ENCODE measurements around the gene NPEPL1.

NPEPL1 gene

DNA sequence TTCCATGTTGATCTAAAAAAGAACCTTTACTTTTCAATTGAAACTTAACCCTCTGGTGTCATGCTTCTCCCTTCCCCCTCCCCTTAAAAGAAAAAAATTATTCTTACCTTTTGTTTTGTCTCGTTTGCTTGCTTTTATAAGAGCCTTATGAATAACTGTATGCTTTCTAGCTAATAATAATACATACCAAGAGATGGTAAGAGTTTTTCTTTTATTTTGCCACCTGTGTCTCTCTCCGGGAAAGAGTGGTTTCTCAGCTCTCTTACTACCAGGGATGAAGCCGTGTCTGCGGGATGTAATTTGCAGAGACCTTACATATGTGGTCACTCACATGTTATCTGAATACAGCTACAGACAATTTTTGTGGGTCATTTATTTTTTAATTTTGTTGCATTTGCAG, 33.8 kb upstream of the NPEPL1 start:
- peaks cover 7% of the 10 kb centered on the region for H3K4me1 ChIP-seq (ENCODE audit: control insufficient read depth, insufficient read depth, low read length, poor library complexity, severe bottlenecking)
- H3K27ac ChIP-seq (ENCODE audit: low read depth, low read length, severe bottlenecking) = no peak overlapping the region
- H3K4me3 ChIP-seq (ENCODE audit: extremely low read depth, insufficient read depth, low read length, poor library complexity, severe bottlenecking) = no peak overlapping the region
- WGBS, 2 experiments (ENCODE audit: insufficient coverage in 2 of 2) = 100% methylated on average over 2 of the region's 4 CpGs; no CpG with 5 or more reads in 1 of the 2 experiments
- H3K9me3 ChIP-seq (ENCODE audit: control insufficient read depth, low read length) = no peaks in the 10 kb centered on the region
- H3K36me3 ChIP-seq (ENCODE audit: control insufficient read depth, insufficient read depth, low read length) = peaks cover 43% of the 10 kb centered on the region

DNA sequence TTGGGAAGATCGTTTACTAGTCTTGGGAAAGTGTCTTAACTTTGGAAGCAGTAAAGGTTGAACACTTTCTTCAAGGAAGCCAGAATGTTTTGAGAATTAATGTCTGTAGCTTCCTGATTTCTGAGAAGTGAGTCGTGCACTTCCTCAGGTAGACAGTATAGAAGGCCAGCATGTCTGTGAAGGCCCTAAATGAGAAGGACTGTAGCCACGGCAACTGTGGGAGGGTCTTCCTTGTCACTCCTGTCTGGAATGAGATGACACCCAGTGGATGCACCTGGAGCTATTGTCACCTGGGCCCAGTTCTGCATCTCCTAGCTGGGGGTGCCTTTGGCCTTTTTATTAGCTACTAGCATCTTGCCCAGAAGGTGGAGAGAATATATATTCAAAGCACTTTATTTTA, 32.8 kb upstream of the NPEPL1 start:
- H3K4me1 ChIP-seq (ENCODE audit: control insufficient read depth, insufficient read depth, low read length, poor library complexity, severe bottlenecking) = peaks cover 7% of the 10 kb centered on the region
- H3K36me3 ChIP-seq (ENCODE audit: control insufficient read depth, insufficient read depth, low read length) = peaks cover 47% of the 10 kb centered on the region
- no peaks in the 10 kb centered on the region for H3K9me3 ChIP-seq (ENCODE audit: control insufficient read depth, low read length)
- no peak overlapping the region for H3K27ac ChIP-seq (ENCODE audit: low read depth, low read length, severe bottlenecking)
- no peak overlapping the region for H3K4me3 ChIP-seq (ENCODE audit: extremely low read depth, insufficient read depth, low read length, poor library complexity, severe bottlenecking)
- WGBS, 2 experiments (ENCODE audit: insufficient coverage in 2 of 2) = 74 to 95% methylated on average over 3 of the region's 3 CpGs

- no peaks in the 10 kb centered on the region for H3K4me1 ChIP-seq (ENCODE audit: control insufficient read depth, insufficient read depth, low read length, poor library complexity, severe bottlenecking)
- no peak overlapping the region for H3K27ac ChIP-seq (ENCODE audit: low read depth, low read length, severe bottlenecking)
- no peak overlapping the region for H3K4me3 ChIP-seq (ENCODE audit: extremely low read depth, insufficient read depth, low read length, poor library complexity, severe bottlenecking)
- no peaks in the 10 kb centered on the region for H3K9me3 ChIP-seq (ENCODE audit: control insufficient read depth, low read length)
- 95 to 96% methylated on average over 11 to 13 of the region's 14 CpGs for WGBS, 2 experiments (ENCODE audit: insufficient coverage in 2 of 2)
- H3K36me3 ChIP-seq (ENCODE audit: control insufficient read depth, insufficient read depth, low read length) = peaks cover 49% of the 10 kb centered on the region
These were observed 31.6 kb upstream of the NPEPL1 start for GRCh38 chr20:58660855-58661597.

DNA sequence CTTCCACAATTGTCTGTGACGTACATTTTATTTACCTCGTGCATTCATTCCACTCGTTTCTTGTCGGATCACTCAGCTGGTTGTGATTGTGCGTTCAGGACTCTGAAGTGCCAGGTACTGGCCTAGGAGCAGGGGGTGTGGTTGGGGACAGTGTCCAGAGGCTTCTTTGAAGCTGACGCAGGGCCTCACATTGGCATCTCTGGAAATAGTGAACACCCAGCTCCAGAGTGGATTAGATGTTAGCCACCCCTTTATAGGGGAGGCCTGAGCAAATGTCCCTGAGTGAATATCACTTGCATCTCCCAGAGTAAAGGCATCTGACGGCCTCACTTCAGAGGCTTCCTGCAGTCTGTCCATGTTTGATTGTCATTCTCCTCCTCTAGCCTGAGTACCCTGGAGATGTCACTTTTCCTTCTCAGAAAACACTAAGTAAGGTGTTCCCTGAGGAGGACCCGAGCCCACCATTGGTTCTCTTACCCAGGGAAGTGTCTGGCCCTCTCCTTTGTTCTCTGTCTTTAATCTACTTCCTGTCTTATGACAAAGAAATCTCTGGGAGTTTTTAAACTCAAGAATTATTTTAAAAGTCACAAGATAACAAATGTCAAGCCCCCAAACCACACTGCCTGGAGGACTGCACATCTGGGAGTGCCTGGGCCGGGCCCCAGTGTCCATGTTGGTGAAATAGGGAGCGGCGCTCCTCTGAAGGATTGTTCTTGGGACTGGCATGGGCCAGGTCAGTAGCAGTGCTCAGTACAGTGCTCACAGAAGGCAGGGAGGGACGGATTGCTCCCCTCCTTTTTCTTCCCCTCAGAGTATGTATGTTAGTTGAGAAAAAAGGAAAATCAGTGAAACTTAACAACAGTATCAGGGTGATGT, 30.8 kb upstream of the NPEPL1 start:
- no peak overlapping the region for H3K27ac ChIP-seq (ENCODE audit: low read depth, low read length, severe bottlenecking)
- no peaks in the 10 kb centered on the region for H3K9me3 ChIP-seq (ENCODE audit: control insufficient read depth, low read length)
- WGBS, 2 experiments (ENCODE audit: insufficient coverage in 2 of 2) = 88 to 91% methylated on average over 7 to 11 of the region's 12 CpGs
- no peak overlapping the region for H3K4me3 ChIP-seq (ENCODE audit: extremely low read depth, insufficient read depth, low read length, poor library complexity, severe bottlenecking)
- no peaks in the 10 kb centered on the region for H3K4me1 ChIP-seq (ENCODE audit: control insufficient read depth, insufficient read depth, low read length, poor library complexity, severe bottlenecking)
- H3K36me3 ChIP-seq (ENCODE audit: control insufficient read depth, insufficient read depth, low read length) = peaks cover 55% of the 10 kb centered on the region

DNA sequence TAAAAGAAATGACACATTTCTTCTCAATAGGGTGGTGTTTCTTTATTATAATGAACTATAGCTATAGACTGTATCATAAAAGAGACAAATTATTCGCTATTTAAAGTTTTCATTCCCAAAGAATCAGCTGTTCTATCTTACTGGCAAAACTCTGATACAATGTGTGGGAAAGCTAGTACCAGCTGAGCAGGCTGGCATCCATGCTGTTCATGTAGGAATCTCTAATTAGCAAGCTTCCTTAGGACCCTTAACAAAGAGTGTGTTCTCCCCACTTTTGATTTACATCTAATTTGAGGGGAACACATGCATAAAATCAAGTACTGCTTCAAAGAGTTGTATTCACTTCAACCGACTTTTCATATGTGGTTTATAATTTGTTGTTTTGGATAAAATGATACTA, 28.3 kb upstream of the NPEPL1 start:
- no CpG with 5 or more reads among the region's 2 CpGs for WGBS, 2 experiments (ENCODE audit: insufficient coverage in 2 of 2)

GRCh38 chr20:58664883-58665282, 27.7 kb upstream of the NPEPL1 start:
- Histone ChIP-seq H3K4me1 (ENCODE audit: control insufficient read depth, insufficient read depth, low read length, poor library complexity, severe bottlenecking) (no peaks in the 10 kb centered on the region), H3K4me3 (ENCODE audit: extremely low read depth, insufficient read depth, low read length, poor library complexity, severe bottlenecking) (no peak overlapping the region), H3K36me3 (ENCODE audit: control insufficient read depth, insufficient read depth, low read length) (peaks cover 78% of the 10 kb centered on the region), H3K27ac (ENCODE audit: low read depth, low read length, severe bottlenecking) (no peak overlapping the region), H3K9me3 (ENCODE audit: control insufficient read depth, low read length) (no peaks in the 10 kb centered on the region)
- WGBS, 2 experiments (ENCODE audit: insufficient coverage in 2 of 2) = 96% methylated on average over 4 to 5 of the region's 5 CpGs

More for the DNA sequence above, 28.3 kb upstream of the NPEPL1 start:
- Histone ChIP-seq H3K27ac (ENCODE audit: low read depth, low read length, severe bottlenecking) (no peak overlapping the region), H3K36me3 (ENCODE audit: control insufficient read depth, insufficient read depth, low read length) (peaks cover 74% of the 10 kb centered on the region), H3K4me3 (ENCODE audit: extremely low read depth, insufficient read depth, low read length, poor library complexity, severe bottlenecking) (no peak overlapping the region), H3K9me3 (ENCODE audit: control insufficient read depth, low read length) (no peaks in the 10 kb centered on the region), H3K4me1 (ENCODE audit: control insufficient read depth, insufficient read depth, low read length, poor library complexity, severe bottlenecking) (no peaks in the 10 kb centered on the region)

- 90 to 91% methylated on average over 10 to 11 of the region's 11 CpGs for WGBS, 2 experiments (ENCODE audit: insufficient coverage in 2 of 2)
- H3K36me3 ChIP-seq (ENCODE audit: control insufficient read depth, insufficient read depth, low read length) = peaks cover 80% of the 10 kb centered on the region
These were observed 27.0 kb upstream of the NPEPL1 start for GRCh38 chr20:58665606-58666005.

GRCh38 chr20:58666702-58667101, 25.9 kb upstream of the NPEPL1 start:
- Histone ChIP-seq H3K36me3 (ENCODE audit: control insufficient read depth, insufficient read depth, low read length) (peaks cover 76% of the 10 kb centered on the region), H3K4me3 (ENCODE audit: extremely low read depth, insufficient read depth, low read length, poor library complexity, severe bottlenecking) (no peak overlapping the region), H3K9me3 (ENCODE audit: control insufficient read depth, low read length) (no peaks in the 10 kb centered on the region), H3K4me1 (ENCODE audit: control insufficient read depth, insufficient read depth, low read length, poor library complexity, severe bottlenecking) (no peaks in the 10 kb centered on the region), H3K27ac (ENCODE audit: low read depth, low read length, severe bottlenecking) (no peak overlapping the region)
- WGBS, 2 experiments (ENCODE audit: insufficient coverage in 2 of 2) = no CpG with 5 or more reads among the region's 7 CpGs

More at GRCh38 chr20:58665606-58666005, 27.0 kb upstream of the NPEPL1 start:
- no peak overlapping the region for H3K27ac ChIP-seq (ENCODE audit: low read depth, low read length, severe bottlenecking)
- H3K4me1 ChIP-seq (ENCODE audit: control insufficient read depth, insufficient read depth, low read length, poor library complexity, severe bottlenecking) = no peaks in the 10 kb centered on the region
- no peaks in the 10 kb centered on the region for H3K9me3 ChIP-seq (ENCODE audit: control insufficient read depth, low read length)
- no peak overlapping the region for H3K4me3 ChIP-seq (ENCODE audit: extremely low read depth, insufficient read depth, low read length, poor library complexity, severe bottlenecking)

GRCh38 chr20:58667975-58668374, 24.6 kb upstream of the NPEPL1 start:
- H3K27ac ChIP-seq (ENCODE audit: low read depth, low read length, severe bottlenecking) = no peak overlapping the region
- H3K36me3 ChIP-seq (ENCODE audit: control insufficient read depth, insufficient read depth, low read length) = peaks cover 75% of the 10 kb centered on the region
- WGBS, 2 experiments (ENCODE audit: insufficient coverage in 2 of 2) = 90 to 96% methylated on average over 3 of the region's 5 CpGs

GRCh38 chr20:58668901-58669286, 23.7 kb upstream of the NPEPL1 start:
- H3K4me1 ChIP-seq (ENCODE audit: control insufficient read depth, insufficient read depth, low read length, poor library complexity, severe bottlenecking) = no peaks in the 10 kb centered on the region
- peak overlapping the region; percentile 13 for H3K27ac ChIP-seq (ENCODE audit: low read depth, low read length, severe bottlenecking)
- H3K9me3 ChIP-seq (ENCODE audit: control insufficient read depth, low read length) = no peaks in the 10 kb centered on the region
- WGBS, 2 experiments (ENCODE audit: insufficient coverage in 2 of 2) = 56 to 61% methylated on average over 2 to 5 of the region's 5 CpGs
- H3K4me3 ChIP-seq (ENCODE audit: extremely low read depth, insufficient read depth, low read length, poor library complexity, severe bottlenecking) = no peak overlapping the region
- H3K36me3 ChIP-seq (ENCODE audit: control insufficient read depth, insufficient read depth, low read length) = peaks cover 76% of the 10 kb centered on the region

More at GRCh38 chr20:58667975-58668374, 24.6 kb upstream of the NPEPL1 start:
- Histone ChIP-seq H3K4me1 (ENCODE audit: control insufficient read depth, insufficient read depth, low read length, poor library complexity, severe bottlenecking) (no peaks in the 10 kb centered on the region), H3K9me3 (ENCODE audit: control insufficient read depth, low read length) (no peaks in the 10 kb centered on the region), H3K4me3 (ENCODE audit: extremely low read depth, insufficient read depth, low read length, poor library complexity, severe bottlenecking) (no peak overlapping the region)
